Measurements from ENCODE around the gene UMAD1. TPM values are rescaled to one million over a fixed set of nuclear protein-coding genes. Genes with fewer than 3 reads are reported as not detected.

UMAD1 gene
- total and polyA plus RNA-seq, 3 donors from 2014 or later: 11.1 to 17.3 (median 12.6) TPM

- no peaks in the 10 kb centered on the region for H3K27me3 ChIP-seq
- 97 to 100% methylated on average over 1 of the region's 1 CpG for WGBS, 2 donors
- H3K4me3 ChIP-seq: no peak overlapping the region
- no peaks in the 10 kb centered on the region for H3K36me3 ChIP-seq (ENCODE audit: low read depth, missing control alignments)
- no peaks in the 10 kb centered on the region for H3K9me3 ChIP-seq
- intact Hi-C loops (cut with DNase I; ENCODE audit: low total_unique reads): no loop called here
- H3K27ac ChIP-seq: no peak overlapping the region
- no peaks in the 10 kb centered on the region for H3K4me1 ChIP-seq
- TF ChIP-seq CTCF (IDR thresholded peaks at IDR 0.05) (no peak), POLR2A (IDR thresholded peaks at IDR 0.05) (no peak)
- no peak for DNase-seq
Observed at GRCh38 chr7:7720193-7720592, 79.6 kb downstream of the UMAD1 start.

- intact Hi-C loops (cut with DNase I; ENCODE audit: low total_unique reads): no loop called here
- DNase-seq: no peak
- H3K4me3 ChIP-seq: no peak overlapping the region
Observed at GRCh38 chr7:7720750-7721621, 80.4 kb downstream of the UMAD1 start.

GRCh38 chr7:7731732-7732131, 91.2 kb downstream of the UMAD1 start:
- Histone ChIP-seq H3K4me3 (no peak overlapping the region), H3K4me1 (no peaks in the 10 kb centered on the region), H3K27ac (no peak overlapping the region), H3K36me3 (ENCODE audit: low read depth, missing control alignments) (no peaks in the 10 kb centered on the region), H3K27me3 (no peaks in the 10 kb centered on the region), H3K9me3 (no peaks in the 10 kb centered on the region)
- no peak for DNase-seq
- intact Hi-C loops (cut with DNase I; ENCODE audit: low total_unique reads): no loop called here
- TF ChIP-seq CTCF (IDR thresholded peaks at IDR 0.05) (no peak), POLR2A (IDR thresholded peaks at IDR 0.05) (no peak)

More at GRCh38 chr7:7720750-7721621, 80.4 kb downstream of the UMAD1 start:
- WGBS, 2 donors: 95 to 96% methylated on average over 5 of the region's 5 CpGs
- Histone ChIP-seq H3K4me1 (no peaks in the 10 kb centered on the region), H3K27ac (no peak overlapping the region), H3K27me3 (no peaks in the 10 kb centered on the region), H3K36me3 (ENCODE audit: low read depth, missing control alignments) (no peaks in the 10 kb centered on the region), H3K9me3 (no peaks in the 10 kb centered on the region)
- no peak for TF ChIP-seq POLR2A (IDR thresholded peaks at IDR 0.05)
- no peak for TF ChIP-seq CTCF (IDR thresholded peaks at IDR 0.05)

- WGBS, 2 donors: 80 to 82% methylated on average over 4 of the region's 4 CpGs
- TF ChIP-seq POLR2A (IDR thresholded peaks at IDR 0.05) (no peak), CTCF (IDR thresholded peaks at IDR 0.05) (no peak)
- H3K36me3 ChIP-seq (ENCODE audit: low read depth, missing control alignments): no peaks in the 10 kb centered on the region
- no peaks in the 10 kb centered on the region for H3K4me1 ChIP-seq
- intact Hi-C loops (cut with DNase I; ENCODE audit: low total_unique reads): no loop called here
- no peaks in the 10 kb centered on the region for H3K27me3 ChIP-seq
- no peak overlapping the region for H3K4me3 ChIP-seq
- H3K27ac ChIP-seq: no peak overlapping the region
- H3K9me3 ChIP-seq: no peaks in the 10 kb centered on the region
- DNase-seq: no peak
Observed at GRCh38 chr7:7732621-7733281, 92.2 kb downstream of the UMAD1 start.

Data from testis (tissue), 3 donors.